Endothelial cell (in vitro differentiated cells): Measurements from ENCODE around the gene FAAP100. TPM values are rescaled to one million over a fixed set of nuclear protein-coding genes. Genes with fewer than 3 reads are reported as not detected.

Source experiments
- DNase-seq: peaks from one replicate; pipeline ENCODE4 v3.0.0; 2021; ENCODE audit warnings: low spot score
- H3K27ac Mint-ChIP-seq: one replicate; pipeline ENCODE4 v1.8.0; 2021; ENCODE audit warnings: mixed read lengths, inconsistent platforms; ENCODE audit not compliant: unreplicated experiment
- H3K27me3 Mint-ChIP-seq: one replicate; pipeline ENCODE4 v1.8.0; 2021; ENCODE audit warnings: mild to moderate bottlenecking, moderate library complexity, mixed read lengths, inconsistent platforms; ENCODE audit not compliant: unreplicated experiment
- H3K36me3 Mint-ChIP-seq: one replicate; pipeline ENCODE4 v1.8.0; 2021; ENCODE audit warnings: mild to moderate bottlenecking, low read depth, mixed read lengths, inconsistent platforms; ENCODE audit not compliant: unreplicated experiment
- H3K4me1 Mint-ChIP-seq: one replicate; pipeline ENCODE4 v1.8.0; 2021; ENCODE audit warnings: mild to moderate bottlenecking, mixed read lengths, inconsistent platforms; ENCODE audit not compliant: unreplicated experiment
- H3K4me3 Mint-ChIP-seq: one replicate; pipeline ENCODE4 v1.8.0; 2021; ENCODE audit warnings: mild to moderate bottlenecking, mixed read lengths, inconsistent platforms; ENCODE audit not compliant: unreplicated experiment
- H3K9me3 Mint-ChIP-seq: one replicate; pipeline ENCODE4 v1.8.0; 2021; ENCODE audit warnings: mixed read lengths, inconsistent platforms; ENCODE audit not compliant: unreplicated experiment
- CTCF ChIP-seq: fragments of 200-600 bp; sonication (generic); IDR thresholded peaks from one replicate; pipeline ENCODE4 v1.5.0; 2021; ENCODE audit warnings: antibody characterized with exemption; ENCODE audit not compliant: unreplicated experiment
- total RNA-seq: library from RNA; stranded (reverse); fragmentation: NEBNext Ultra II Directional; extraction: Animal tissue kit (Norgen Biotek cat#: 25700); gene quantifications from one replicate; pipeline ENCODE4 v1.2.1, GENCODE V29; 2021; ENCODE audit not compliant: unreplicated experiment

Gene FAAP100
- total RNA-seq, 1 donor from 2014 or later, result 40.6 TPM

- peaks cover 9% of the 10 kb centered on the region for H3K36me3 Mint-ChIP-seq
- H3K27me3 Mint-ChIP-seq, result peaks cover 5% of the 10 kb centered on the region
- peaks cover 8% of the 10 kb centered on the region for H3K4me1 Mint-ChIP-seq
- H3K4me3 Mint-ChIP-seq, result no peak overlapping the region
- H3K27ac Mint-ChIP-seq, result no peak overlapping the region
- no peak for DNase-seq
- no peaks in the 10 kb centered on the region for H3K9me3 Mint-ChIP-seq
- TF ChIP-seq CTCF, result no peak
Observed at GRCh38 chr17:81546906-81547613, 5.1 kb downstream of the FAAP100 start.

GRCh38 chr17:81545160-81545949, 6.8 kb downstream of the FAAP100 start:
- no peak for TF ChIP-seq CTCF
- Mint-ChIP-seq H3K27me3 (peaks cover 8% of the 10 kb centered on the region), H3K4me3 (no peak overlapping the region), H3K36me3 (peaks cover 9% of the 10 kb centered on the region), H3K9me3 (no peaks in the 10 kb centered on the region), H3K4me1 (peaks cover 4% of the 10 kb centered on the region), H3K27ac (no peak overlapping the region)
- no peak for DNase-seq

GRCh38 chr17:81544281-81544974, 7.7 kb downstream of the FAAP100 start:
- no peaks in the 10 kb centered on the region for H3K4me1 Mint-ChIP-seq
- peaks cover 4% of the 10 kb centered on the region for H3K27me3 Mint-ChIP-seq
- TF ChIP-seq CTCF, result no peak
- no peak for DNase-seq
- H3K27ac Mint-ChIP-seq, result no peak overlapping the region
- H3K36me3 Mint-ChIP-seq, result peaks cover 5% of the 10 kb centered on the region
- H3K4me3 Mint-ChIP-seq, result no peak overlapping the region
- no peaks in the 10 kb centered on the region for H3K9me3 Mint-ChIP-seq

- TF ChIP-seq CTCF, result no peak
- Mint-ChIP-seq H3K9me3 (no peaks in the 10 kb centered on the region), H3K4me3 (no peak overlapping the region), H3K27ac (no peak overlapping the region), H3K4me1 (no peaks in the 10 kb centered on the region), H3K36me3 (no peaks in the 10 kb centered on the region), H3K27me3 (peaks cover 3% of the 10 kb centered on the region)
- no peak for DNase-seq
Observed at GRCh38 chr17:81543756-81544155, 8.4 kb downstream of the FAAP100 start.
